ENCODE measurements around the gene EPHA1. TPM values are rescaled to one million over a fixed set of nuclear protein-coding genes. Genes with fewer than 3 reads are reported as not detected.

The EPHA1 gene
- total RNA-seq, 2 donors from 2014 or later = 9.9 to 14.3 TPM

GRCh38 chr7:143434660-143435059 is 26.0 kb upstream of the EPHA1 start:
- H3K27ac ChIP-seq = no peak overlapping the region
- H3K4me3 ChIP-seq = no peak overlapping the region
- H3K36me3 ChIP-seq (replicated peaks in 1 of 2; ENCODE audit: insufficient read depth in 1 of 2, low read depth in 2 of 2) = no peaks in the 10 kb centered on the region
- no peaks in the 10 kb centered on the region for H3K27me3 ChIP-seq
- TF ChIP-seq POLR2A (IDR thresholded peaks at IDR 0.05) = no peak
- TF ChIP-seq, protein P1, sequence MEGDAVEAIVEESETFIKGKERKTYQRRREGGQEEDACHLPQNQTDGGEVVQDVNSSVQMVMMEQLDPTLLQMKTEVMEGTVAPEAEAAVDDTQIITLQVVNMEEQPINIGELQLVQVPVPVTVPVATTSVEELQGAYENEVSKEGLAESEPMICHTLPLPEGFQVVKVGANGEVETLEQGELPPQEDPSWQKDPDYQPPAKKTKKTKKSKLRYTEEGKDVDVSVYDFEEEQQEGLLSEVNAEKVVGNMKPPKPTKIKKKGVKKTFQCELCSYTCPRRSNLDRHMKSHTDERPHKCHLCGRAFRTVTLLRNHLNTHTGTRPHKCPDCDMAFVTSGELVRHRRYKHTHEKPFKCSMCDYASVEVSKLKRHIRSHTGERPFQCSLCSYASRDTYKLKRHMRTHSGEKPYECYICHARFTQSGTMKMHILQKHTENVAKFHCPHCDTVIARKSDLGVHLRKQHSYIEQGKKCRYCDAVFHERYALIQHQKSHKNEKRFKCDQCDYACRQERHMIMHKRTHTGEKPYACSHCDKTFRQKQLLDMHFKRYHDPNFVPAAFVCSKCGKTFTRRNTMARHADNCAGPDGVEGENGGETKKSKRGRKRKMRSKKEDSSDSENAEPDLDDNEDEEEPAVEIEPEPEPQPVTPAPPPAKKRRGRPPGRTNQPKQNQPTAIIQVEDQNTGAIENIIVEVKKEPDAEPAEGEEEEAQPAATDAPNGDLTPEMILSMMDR (IDR thresholded peaks at IDR 0.05) = no peak
- DNase-seq (peak in 1 of 4 donors; percentile 23), ATAC-seq (no peak)
- H3K4me1 ChIP-seq = no peaks in the 10 kb centered on the region
- WGBS, 2 donors = 81 to 86% methylated on average over 8 to 9 of the region's 9 CpGs
- H3K9me3 ChIP-seq = no peaks in the 10 kb centered on the region
- intact Hi-C loops (cut with DNase I) = no loop called here

GRCh38 chr7:143433759-143434158 is 25.1 kb upstream of the EPHA1 start:
- no peaks in the 10 kb centered on the region for H3K27me3 ChIP-seq
- H3K36me3 ChIP-seq (replicated peaks in 1 of 2; ENCODE audit: insufficient read depth in 1 of 2, low read depth in 2 of 2) = no peaks in the 10 kb centered on the region
- intact Hi-C loops (cut with DNase I) = no loop called here
- no peaks in the 10 kb centered on the region for H3K4me1 ChIP-seq
- ATAC-seq (no peak), DNase-seq (no peak)
- WGBS, 2 donors = 79 to 86% methylated on average over 4 of the region's 4 CpGs
- no peak overlapping the region for H3K4me3 ChIP-seq
- no peak overlapping the region for H3K27ac ChIP-seq
- H3K9me3 ChIP-seq = no peaks in the 10 kb centered on the region
- TF ChIP-seq, protein P1 (IDR thresholded peaks at IDR 0.05) = no peak
- TF ChIP-seq POLR2A (IDR thresholded peaks at IDR 0.05) = no peak

GRCh38 chr7:143431109-143431508 is 22.5 kb upstream of the EPHA1 start:
- TF ChIP-seq POLR2A (IDR thresholded peaks at IDR 0.05) = no peak
- TF ChIP-seq, protein P1 (IDR thresholded peaks at IDR 0.05) = no peak
- Histone ChIP-seq H3K27ac (no peak overlapping the region), H3K4me1 (no peaks in the 10 kb centered on the region), H3K4me3 (no peak overlapping the region), H3K9me3 (no peaks in the 10 kb centered on the region), H3K27me3 (no peaks in the 10 kb centered on the region), H3K36me3 (replicated peaks in 1 of 2; ENCODE audit: insufficient read depth in 1 of 2, low read depth in 2 of 2) (no peaks in the 10 kb centered on the region)
- no peak for ATAC-seq
- 57 to 61% methylated on average over 2 of the region's 2 CpGs for WGBS, 2 donors
- no peak for DNase-seq
- intact Hi-C loops (cut with DNase I) = no loop called here

DNA sequence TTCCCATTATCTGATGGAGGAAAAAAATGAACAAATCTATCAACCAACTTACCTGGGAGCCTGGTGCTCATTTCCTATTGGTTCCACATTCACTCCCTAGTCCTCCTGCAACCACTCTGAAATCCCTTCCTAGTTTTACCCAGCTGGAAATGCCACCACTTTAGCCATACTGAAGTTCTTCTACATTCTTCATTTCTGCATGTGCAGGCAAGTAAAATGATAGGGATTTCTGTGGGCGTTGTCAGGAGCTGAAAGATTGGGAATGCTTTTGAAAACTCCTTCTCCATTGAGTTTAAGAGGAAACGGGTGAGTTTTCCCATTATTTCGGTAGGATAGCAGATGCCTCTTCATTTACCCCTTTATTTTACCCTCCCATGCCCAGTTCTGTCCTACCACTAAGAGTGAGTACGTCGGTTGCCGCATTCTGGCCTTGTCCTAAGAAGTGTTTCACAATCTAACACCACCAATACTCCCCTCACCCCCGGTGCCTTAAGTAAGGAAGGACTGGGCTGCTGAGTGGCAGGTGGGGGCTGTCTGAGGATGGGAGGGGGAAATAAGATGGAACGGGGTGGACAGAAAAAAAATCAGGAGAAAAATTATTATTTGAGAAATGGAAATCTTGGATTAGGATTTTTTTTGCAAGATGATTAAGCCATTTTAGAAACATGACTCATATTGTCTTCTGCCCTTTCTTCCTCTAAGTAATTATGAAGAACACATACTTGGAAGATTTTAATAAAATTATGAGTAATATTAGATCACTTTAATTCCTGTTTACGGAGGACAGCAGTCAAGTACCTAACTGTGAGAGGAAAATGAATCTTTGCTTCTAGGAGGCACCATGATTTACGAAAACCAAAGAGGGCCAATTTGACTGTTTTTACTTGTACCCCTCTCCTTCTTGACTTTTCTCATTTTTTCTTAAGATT is 21.4 kb upstream of the EPHA1 start:
- intact Hi-C loops (cut with DNase I) = no loop called here
- WGBS, 2 donors = 72 to 76% methylated on average over 10 of the region's 10 CpGs
- Histone ChIP-seq H3K9me3 (no peaks in the 10 kb centered on the region), H3K4me1 (no peaks in the 10 kb centered on the region), H3K4me3 (no peak overlapping the region), H3K27ac (no peak overlapping the region), H3K36me3 (replicated peaks in 1 of 2; ENCODE audit: insufficient read depth in 1 of 2, low read depth in 2 of 2) (no peaks in the 10 kb centered on the region), H3K27me3 (no peaks in the 10 kb centered on the region)
- no peak for TF ChIP-seq POLR2A (IDR thresholded peaks at IDR 0.05)
- TF ChIP-seq, protein P1 (IDR thresholded peaks at IDR 0.05) = no peak
- DNase-seq (no peak), ATAC-seq (no peak)

Data from body of pancreas (tissue), 4 donors.